ENCODE measurements around the gene C17orf100. TPM values are rescaled to one million over a fixed set of nuclear protein-coding genes. Genes with fewer than 3 reads are reported as not detected.

C17orf100 gene
- polyA plus RNA-seq, 1 donor (not counting 4 experiments of a cell fraction or from before 2014, with no cell fraction given) = 0.49 TPM

DNA sequence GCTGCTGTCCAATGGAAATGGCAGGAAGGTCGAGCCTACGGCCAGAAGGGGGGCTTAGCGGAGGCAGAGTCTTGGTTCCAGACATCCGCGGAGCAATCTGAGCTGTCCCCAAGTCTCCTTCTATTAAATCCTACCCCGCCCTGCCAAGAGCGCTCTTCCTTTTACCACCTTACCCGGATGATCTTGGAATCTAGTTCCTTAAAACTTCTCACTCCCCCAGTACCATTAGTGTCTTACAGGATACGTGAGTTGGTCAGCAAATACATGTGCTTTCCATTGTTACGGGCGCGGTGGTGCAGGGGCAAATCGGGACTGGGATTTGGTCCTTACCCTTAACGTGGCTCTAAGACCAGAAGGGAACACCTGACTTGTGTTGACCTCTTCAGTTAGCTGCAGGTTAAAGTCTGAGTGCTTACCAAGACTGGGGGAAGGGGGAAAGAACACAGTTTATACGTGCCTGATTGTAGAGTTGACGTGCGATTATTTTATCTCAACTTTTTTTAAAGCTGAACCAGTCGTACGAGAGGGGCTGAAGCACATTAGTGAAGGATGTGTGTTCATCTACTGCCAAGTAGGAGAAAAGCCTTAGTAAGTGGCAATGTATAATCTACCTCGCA, 10.2 kb upstream of the C17orf100 start:
- Histone ChIP-seq H4K20me1 (ENCODE audit: control insufficient read depth, extremely low read depth, insufficient read depth, low read length) (no peaks in the 10 kb centered on the region), H3K9me1 (ENCODE audit: control insufficient read depth, extremely low read depth, insufficient read depth, low read length) (peaks cover 3% of the 10 kb centered on the region), H3K9ac (ENCODE audit: control insufficient read depth, extremely low read depth, insufficient read depth, low read length) (peak overlapping the region; percentile 82), H3K27me3 (ENCODE audit: control insufficient read depth, extremely low read depth, insufficient read depth, low read length) (no peaks in the 10 kb centered on the region), H3K4me1 (ENCODE audit: control insufficient read depth, extremely low read depth, insufficient read depth, low read length) (peaks cover 38% of the 10 kb centered on the region), H3K79me2 (ENCODE audit: control insufficient read depth, insufficient read depth, low read length) (peaks cover 69% of the 10 kb centered on the region), H3K9me3 (ENCODE audit: control insufficient read depth, low read depth, low read length) (no peaks in the 10 kb centered on the region), H3K27ac (ENCODE audit: control insufficient read depth, insufficient read depth, low read length) (peak overlapping the region; percentile 76), H2AFZ (ENCODE audit: control insufficient read depth, low read length) (no peak overlapping the region), H3K4me3 (ENCODE audit: control insufficient read depth in 2 of 3, extremely low read depth in 1 of 3, insufficient read depth in 2 of 3, low read depth in 1 of 3, low read length in 3 of 3) (peak overlapping the region; percentile 76 to 89 (median 85)), H3K4me2 (ENCODE audit: control insufficient read depth, extremely low read depth, insufficient read depth, low read depth, low read length) (peak overlapping the region; percentile 89), H3K36me3 (ENCODE audit: control insufficient read depth in 2 of 2, extremely low read depth in 1 of 2, insufficient read depth in 2 of 2, low read length in 2 of 2) (peaks cover 4 to 17% of the 10 kb centered on the region in 2 experiments)
- TF ChIP-seq, protein P1, sequence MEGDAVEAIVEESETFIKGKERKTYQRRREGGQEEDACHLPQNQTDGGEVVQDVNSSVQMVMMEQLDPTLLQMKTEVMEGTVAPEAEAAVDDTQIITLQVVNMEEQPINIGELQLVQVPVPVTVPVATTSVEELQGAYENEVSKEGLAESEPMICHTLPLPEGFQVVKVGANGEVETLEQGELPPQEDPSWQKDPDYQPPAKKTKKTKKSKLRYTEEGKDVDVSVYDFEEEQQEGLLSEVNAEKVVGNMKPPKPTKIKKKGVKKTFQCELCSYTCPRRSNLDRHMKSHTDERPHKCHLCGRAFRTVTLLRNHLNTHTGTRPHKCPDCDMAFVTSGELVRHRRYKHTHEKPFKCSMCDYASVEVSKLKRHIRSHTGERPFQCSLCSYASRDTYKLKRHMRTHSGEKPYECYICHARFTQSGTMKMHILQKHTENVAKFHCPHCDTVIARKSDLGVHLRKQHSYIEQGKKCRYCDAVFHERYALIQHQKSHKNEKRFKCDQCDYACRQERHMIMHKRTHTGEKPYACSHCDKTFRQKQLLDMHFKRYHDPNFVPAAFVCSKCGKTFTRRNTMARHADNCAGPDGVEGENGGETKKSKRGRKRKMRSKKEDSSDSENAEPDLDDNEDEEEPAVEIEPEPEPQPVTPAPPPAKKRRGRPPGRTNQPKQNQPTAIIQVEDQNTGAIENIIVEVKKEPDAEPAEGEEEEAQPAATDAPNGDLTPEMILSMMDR (optimal IDR thresholded peaks at IDR 0.05 in 1 of 3, IDR thresholded peaks at IDR 0.05 in 1 of 3, conservative IDR thresholded peaks at IDR 0.05 in 1 of 3; ENCODE audit: extremely low read depth in 1 of 3, insufficient read depth in 2 of 3, low read length in 3 of 3) = no peak
- TF ChIP-seq EZH2 (IDR thresholded peaks at IDR 0.05; ENCODE audit: low read length) = no peak
- dilution Hi-C loops (cut with MboI; ENCODE audit: extremely low pct_ligation_motif_present, low sequenced_read_pairs) = no loop called here
- DNase-seq (ENCODE audit: low read depth, low spot score) (no peak), FAIRE-seq (peak; percentile 84)

DNA sequence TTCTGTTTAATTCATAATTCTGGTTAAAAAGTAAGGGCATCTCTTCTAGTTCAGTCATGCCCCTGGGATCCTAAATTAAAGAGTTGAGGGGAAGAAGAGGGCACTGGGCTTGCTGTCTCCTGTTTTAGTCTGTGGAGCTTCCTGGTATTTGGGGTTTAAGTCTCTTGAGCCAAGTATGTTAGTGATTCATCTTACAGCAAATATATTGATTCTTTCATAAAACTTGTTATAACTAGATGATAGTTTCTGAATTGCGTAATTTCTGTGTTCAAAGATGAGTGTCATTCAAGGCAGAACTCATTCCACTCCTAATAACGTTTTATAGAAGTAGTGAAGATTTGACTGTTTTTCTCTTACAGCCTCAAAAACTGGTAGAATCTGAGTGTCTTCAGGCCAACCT, 9.0 kb upstream of the C17orf100 start:
- Histone ChIP-seq H3K4me3 (ENCODE audit: control insufficient read depth in 2 of 3, extremely low read depth in 1 of 3, insufficient read depth in 2 of 3, low read depth in 1 of 3, low read length in 3 of 3) (peak overlapping the region; percentile 76 to 89 (median 85)), H3K27me3 (ENCODE audit: control insufficient read depth, extremely low read depth, insufficient read depth, low read length) (no peaks in the 10 kb centered on the region), H4K20me1 (ENCODE audit: control insufficient read depth, extremely low read depth, insufficient read depth, low read length) (no peaks in the 10 kb centered on the region), H3K4me2 (ENCODE audit: control insufficient read depth, extremely low read depth, insufficient read depth, low read depth, low read length) (peak overlapping the region; percentile 89), H3K36me3 (ENCODE audit: control insufficient read depth in 2 of 2, extremely low read depth in 1 of 2, insufficient read depth in 2 of 2, low read length in 2 of 2) (peaks cover 1 to 21% of the 10 kb centered on the region in 2 experiments), H3K9ac (ENCODE audit: control insufficient read depth, extremely low read depth, insufficient read depth, low read length) (no peak overlapping the region), H3K27ac (ENCODE audit: control insufficient read depth, insufficient read depth, low read length) (peak overlapping the region; percentile 76), H3K9me1 (ENCODE audit: control insufficient read depth, extremely low read depth, insufficient read depth, low read length) (no peaks in the 10 kb centered on the region), H3K4me1 (ENCODE audit: control insufficient read depth, extremely low read depth, insufficient read depth, low read length) (peaks cover 38% of the 10 kb centered on the region), H2AFZ (ENCODE audit: control insufficient read depth, low read length) (no peak overlapping the region), H3K79me2 (ENCODE audit: control insufficient read depth, insufficient read depth, low read length) (peaks cover 70% of the 10 kb centered on the region), H3K9me3 (ENCODE audit: control insufficient read depth, low read depth, low read length) (no peaks in the 10 kb centered on the region)
- TF ChIP-seq EZH2 (IDR thresholded peaks at IDR 0.05; ENCODE audit: low read length) = no peak
- TF ChIP-seq, protein P1 (optimal IDR thresholded peaks at IDR 0.05 in 1 of 3, IDR thresholded peaks at IDR 0.05 in 1 of 3, conservative IDR thresholded peaks at IDR 0.05 in 1 of 3; ENCODE audit: extremely low read depth in 1 of 3, insufficient read depth in 2 of 3, low read length in 3 of 3) = no peak
- FAIRE-seq (peak; percentile 90), DNase-seq (ENCODE audit: low read depth, low spot score) (no peak)
- dilution Hi-C loops (cut with MboI; ENCODE audit: extremely low pct_ligation_motif_present, low sequenced_read_pairs) = no loop called here

All from keratinocyte (primary cell).